ENCODE results near the gene MICAL3. TPM values are rescaled to one million over a fixed set of nuclear protein-coding genes. Genes with fewer than 3 reads are reported as not detected.

Gene MICAL3
- total and polyA plus RNA-seq, 2 of the 8 experiments (the other 6 are each of a cell fraction or from before 2014, with no cell fraction given) = 8.3 to 41.8 TPM

DNA sequence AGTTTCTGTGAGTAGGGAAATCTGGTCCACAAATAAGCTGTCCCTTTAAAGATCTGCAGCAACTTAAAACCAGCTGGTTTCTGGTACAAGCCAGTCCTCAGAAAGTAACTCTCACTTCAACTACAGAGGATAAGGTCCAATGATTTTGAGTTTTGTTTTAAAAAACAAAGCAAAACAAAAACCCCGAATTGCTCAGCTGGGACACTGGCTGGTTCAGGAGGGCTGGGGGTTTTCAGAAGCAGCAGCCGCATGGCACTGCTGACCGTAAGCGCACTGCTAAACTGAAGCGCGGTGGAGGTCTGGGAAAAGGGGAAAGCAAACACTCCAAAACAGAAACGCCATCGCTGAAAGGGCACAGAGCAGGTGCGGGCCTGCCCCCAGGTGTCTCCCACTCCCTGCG lies 59.7 kb downstream of the MICAL3 start:
- POLR2A ChIA-PET (ENCODE audit: partially characterized antibody) = interaction anchor here (1.0 kb wide), 1 partner anchor 47 kb away, joined by 3 read pairs; no protein-coding TSS in a partner anchor

More for the DNA sequence above, 59.7 kb downstream of the MICAL3 start:
- CTCF ChIA-PET (ENCODE audit: partially characterized antibody) = interaction anchor here (0.8 to 1.5 kb wide), 2 partner anchors 72 to 112 kb away, joined by 4 to 5 read pairs; no protein-coding TSS in a partner anchor
- no peak overlapping the region for H2AFZ ChIP-seq (ENCODE audit: low read length)
- no peak for TF ChIP-seq POU5F1 (IDR thresholded peaks at IDR 0.05; ENCODE audit: low read depth, low read length)
- TF ChIP-seq KDM5A (IDR thresholded peaks at IDR 0.05; ENCODE audit: low read length) = no peak
- no peak overlapping the region for H4K91ac ChIP-seq (replicated peaks; ENCODE audit: insufficient read length, low read length)
- H3K9me3 ChIP-seq (ENCODE audit: insufficient read depth in 2 of 2, low read depth in 1 of 2, low read length in 1 of 2) = no peaks in the 10 kb centered on the region
- no peak overlapping the region for H2AK5ac ChIP-seq (ENCODE audit: low read depth, low read length)
- H3K79me1 ChIP-seq (ENCODE audit: low read depth, low read length) = 0 out of 2 replicates have a peak, but pooled peaks cover 4% of the 10 kb centered on the region
- peaks cover 8 to 21% of the 10 kb centered on the region in 2 experiments for H4K20me1 ChIP-seq (replicated peaks in 1 of 2; ENCODE audit: control insufficient read depth in 1 of 2, insufficient read depth in 2 of 2, low read length in 2 of 2)
- H2BK12ac ChIP-seq (ENCODE audit: low read depth, low read length) = no peak overlapping the region; the same call in 1 of the 2 replicates
- H2BK20ac ChIP-seq (ENCODE audit: low read length) = no peak overlapping the region
- peak overlapping the region; percentile 27; the same call in 1 of the 2 replicates for H3K18ac ChIP-seq (ENCODE audit: extremely low read depth, low read length)
- no peak overlapping the region for H2BK120ac ChIP-seq (replicated peaks; ENCODE audit: low read depth, low read length)
- H3K4ac ChIP-seq (replicated peaks; ENCODE audit: insufficient read length, low read depth, low read length) = no peak overlapping the region
- H3K9ac ChIP-seq (replicated peaks in 1 of 4; ENCODE audit: extremely low read depth in 1 of 4, low read depth in 3 of 4, low read length in 3 of 4) = no peak overlapping the region
- H4K8ac ChIP-seq (ENCODE audit: extremely low read depth, insufficient read depth, low read length) = no peak overlapping the region
- peaks cover 0 to 4% (median 2%) of the 10 kb centered on the region in 4 experiments; a peak in 6 of 7 replicates for H3K4me1 ChIP-seq (replicated peaks in 1 of 4; ENCODE audit: control insufficient read depth in 3 of 4, insufficient read depth in 4 of 4, low read length in 3 of 4)
- H3K4me2 ChIP-seq (ENCODE audit: insufficient read depth in 1 of 2, low read depth in 2 of 2, low read length in 2 of 2) = no peak overlapping the region
- H3K14ac ChIP-seq (ENCODE audit: insufficient read length) = no peak overlapping the region
- H3K36me3 ChIP-seq (ENCODE audit: control insufficient read depth in 2 of 4, insufficient read depth in 4 of 4, low read length in 3 of 4) = no peaks in the 10 kb centered on the region
- H3K27ac ChIP-seq (ENCODE audit: low read depth, low read length) = no peak overlapping the region
- H3K23me2 ChIP-seq (ENCODE audit: low read depth, low read length) = no peaks in the 10 kb centered on the region
- no peak overlapping the region for H4K5ac ChIP-seq (ENCODE audit: insufficient read length, low read depth, low read length)
- 82% methylated on average over 10 of the region's 10 CpGs; no CpG with 5 or more reads in 1 of the 2 experiments for WGBS, 2 experiments (ENCODE audit: extremely low coverage in 1 of 2, insufficient coverage in 1 of 2, insufficient read length in 1 of 2, insufficient replicate concordance in 2 of 2, low coverage in 1 of 2, low lambda C conversion rate in 2 of 2, missing lambda C conversion rate in 1 of 2)
- no peak overlapping the region for H3K4me3 ChIP-seq (ENCODE audit: extremely low read depth in 1 of 4, insufficient read depth in 2 of 4, low read depth in 3 of 4, low read length in 4 of 4)
- peaks cover 0 to 51% of the 10 kb centered on the region in 2 experiments; a peak in 2 of 4 replicates for H3K79me2 ChIP-seq (ENCODE audit: control insufficient read depth in 1 of 2, insufficient read depth in 2 of 2, low read length in 2 of 2)
- no peak overlapping the region for H3K23ac ChIP-seq (ENCODE audit: insufficient read length)
- no peak overlapping the region for H3K56ac ChIP-seq (replicated peaks; ENCODE audit: insufficient read length, low read depth, low read length)
- no peak for DNase-seq (ENCODE audit: low read depth in 1 of 2, low spot score in 2 of 2)
- H3K27me3 ChIP-seq (replicated peaks in 1 of 4; ENCODE audit: control insufficient read depth in 3 of 4, extremely low read depth in 1 of 4, insufficient read depth in 3 of 4, low read length in 3 of 4) = no peaks in the 10 kb centered on the region
- H2BK15ac ChIP-seq (ENCODE audit: low read length) = no peak overlapping the region
- H2BK5ac ChIP-seq (ENCODE audit: low read depth, low read length) = no peak overlapping the region
- FAIRE-seq = no peak
